GM12891 (cell line): ENCODE results near the gene ATP8B1.

ENCODE experiments used
- POLR2A ChIP-seq: IDR thresholded peaks from 2 replicates; pipeline ENCODE4 v1.6.1; 2011; ENCODE audit warnings: low read depth, low read length, control low read depth
- POLR2AphosphoS5 ChIP-seq: IDR thresholded peaks from 2 replicates; pipeline ENCODE4 v1.6.1; 2011; ENCODE audit warnings: low read depth, low read length, control low read depth
- POU2F2 ChIP-seq: IDR thresholded peaks from 2 replicates; pipeline ENCODE4 v1.6.1; 2011; ENCODE audit warnings: low read depth, mild to moderate bottlenecking, control low read depth, low read length, moderate library complexity
- TAF1 ChIP-seq: IDR thresholded peaks from 2 replicates; pipeline ENCODE4 v1.6.1; 2011; ENCODE audit warnings: low read depth, low read length, control low read depth

DNA sequence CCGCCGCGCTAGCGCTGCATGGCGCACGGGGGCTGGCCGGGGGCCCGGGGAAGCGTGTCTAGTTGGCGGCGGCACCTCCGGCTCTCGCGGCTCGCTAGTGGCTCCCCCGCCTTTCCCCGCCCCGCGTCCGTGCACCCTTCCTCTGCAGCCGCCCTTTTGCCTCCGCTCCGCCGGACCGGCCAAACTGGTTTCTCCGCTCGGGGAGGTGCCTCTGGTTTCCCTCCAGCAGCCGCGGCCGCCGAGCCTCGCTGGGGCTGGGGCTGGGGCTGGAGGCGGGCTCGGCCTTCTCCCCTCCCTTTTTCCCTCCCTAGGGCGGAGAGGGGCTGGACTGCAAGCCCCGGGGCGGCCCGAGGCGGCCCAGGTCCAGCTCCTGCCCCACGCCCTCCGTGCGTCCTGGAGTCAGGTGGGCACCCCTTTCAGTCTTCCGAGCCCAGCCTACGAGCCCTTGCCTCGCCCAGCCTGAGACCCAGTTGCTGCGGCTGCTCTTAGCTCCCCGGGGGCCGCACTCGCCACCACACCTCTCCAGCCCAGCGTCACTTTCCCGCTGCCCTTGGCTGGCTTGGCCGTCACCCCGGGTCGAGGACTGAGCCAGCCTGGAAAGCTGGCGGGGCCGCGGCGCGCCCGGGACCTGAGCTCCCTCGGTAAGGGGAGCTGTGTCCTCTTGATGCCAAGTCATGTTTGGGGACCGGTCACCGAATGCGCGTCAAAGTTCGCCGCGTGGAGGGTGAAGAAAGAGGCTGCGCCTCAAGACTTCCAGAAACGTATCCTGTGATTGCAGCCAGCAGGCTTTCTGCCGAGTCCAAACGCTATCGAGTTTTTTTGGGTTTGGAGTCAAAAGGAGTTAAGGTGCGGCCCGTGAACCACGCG lies at the start of gene ATP8B1:
- TF ChIP-seq POLR2A: no peak
- no peak for TF ChIP-seq POLR2AphosphoS5
- no peak for TF ChIP-seq POU2F2
- TF ChIP-seq TAF1: no peak
